HepG2 (cell line): ENCODE data around the gene UMOD. TPM values are rescaled to one million over a fixed set of nuclear protein-coding genes. Genes with fewer than 3 reads are reported as not detected.
A peak's percentile ranks its signal among the peaks of the same experiment; 100 is the strongest.

Experiments
- CBX1 ChIP-seq: IDR thresholded peaks from one replicate; pipeline ENCODE4 v1.6.1; 2016; ENCODE audit warnings: antibody characterized with exemption, low read depth
- ETS1 ChIP-seq: sonication (generic); formaldehyde crosslinking; IDR thresholded peaks from 2 replicates; pipeline ENCODE4 v1.4.0; 2020; ENCODE audit warnings: missing genetic modification reagents
- HDAC1 ChIP-seq: sonication (generic); formaldehyde crosslinking; IDR thresholded peaks from 2 replicates; pipeline ENCODE4 v1.5.1; 2020; ENCODE audit warnings: mild to moderate bottlenecking, missing genetic modification reagents
- KAT8 ChIP-seq: IDR thresholded peaks from 2 replicates; pipeline ENCODE4 v1.6.1; 2016; ENCODE audit warnings: missing genetic modification reagents, missing compliant biosample characterization
- KDM2A ChIP-seq: sonication (generic); formaldehyde crosslinking; IDR thresholded peaks from 2 replicates; pipeline ENCODE4 v1.4.0; 2020; ENCODE audit warnings: low read depth, missing genetic modification reagents, borderline replicate concordance
- MAFF ChIP-seq: IDR thresholded peaks from 2 replicates; pipeline ENCODE4 v1.6.1; 2011; ENCODE audit warnings: low read depth, low read length, improper control_type of control experiment
- POLR2AphosphoS5 ChIP-seq: IDR thresholded peaks from 2 replicates; pipeline ENCODE4 v1.6.1; 2012; ENCODE audit warnings: low read depth, low read length
- TCF7 ChIP-seq: sonication (generic); IDR thresholded peaks from 2 replicates; pipeline ENCODE4 v1.6.1; 2016; ENCODE audit warnings: antibody characterized with exemption, low read depth
- USF2 ChIP-seq, 2 experiments: sonication (generic) in 1 of 2; formaldehyde crosslinking in 1 of 2; IDR thresholded peaks; 2 replicates each; pipeline versions ENCODE4 v1.5.1 to v1.6.1; 2011 to 2020; ENCODE audit warnings: borderline replicate concordance in 1 of 2, low read depth in 1 of 2, low read length in 1 of 2, mild to moderate bottlenecking in 1 of 2, missing genetic modification reagents in 1 of 2, moderate library complexity in 1 of 2
- ZFP62 ChIP-seq: sonication (generic); formaldehyde crosslinking; IDR thresholded peaks from 2 replicates; pipeline ENCODE4 v1.4.0; 2020; ENCODE audit warnings: missing genetic modification reagents
- ZMAT5 ChIP-seq: sonication (generic); formaldehyde crosslinking; IDR thresholded peaks from 2 replicates; pipeline ENCODE4 v1.5.0; 2020; ENCODE audit warnings: mild to moderate bottlenecking, low read depth, missing genetic modification reagents, borderline replicate concordance
- ZMYM3 ChIP-seq: sonication (generic); formaldehyde crosslinking; IDR thresholded peaks from 2 replicates; pipeline ENCODE4 v1.5.1; 2020; ENCODE audit warnings: mild to moderate bottlenecking, missing genetic modification reagents
- ZNF24 ChIP-seq: fragments of 450-650 bp; IDR thresholded peaks from 2 replicates; pipeline ENCODE4 v1.6.1; 2017; ENCODE audit warnings: antibody characterized with exemption, mild to moderate bottlenecking
- ZNF597 ChIP-seq: sonication (generic); formaldehyde crosslinking; IDR thresholded peaks from 2 replicates; pipeline ENCODE4 v1.5.0; 2020; ENCODE audit warnings: missing genetic modification reagents
- polyA plus RNA-seq, 8 experiments: library from polyadenylated mRNA; depleted of rRNA in 3 of 8; stranded (reverse) in 7 of 8; unstranded in 1 of 8; fragments of >200 nt; fragmentation: Illumina TruSeq in 4 of 8; extraction: Trizol in 4 of 8; gene quantifications; 2 replicates each; pipeline versions ENCODE4 v1.2.1 to v1.2.3, GENCODE V29; 2011 to 2016; ENCODE audit warnings: low read depth in 4 of 8, missing spikeins in 1 of 8, mixed read lengths in 1 of 8; ENCODE audit not compliant: insufficient read depth in 1 of 8
- total RNA-seq, 5 experiments: library from RNA; depleted of rRNA; stranded (reverse); fragments of >200 nt; fragmentation: Illumina TruSeq; extraction: Trizol; gene quantifications; 2 replicates each; pipeline ENCODE4 v1.2.3, GENCODE V29; 2016; ENCODE audit warnings: low read depth in 1 of 5

UMOD gene
- total and polyA plus RNA-seq, 2 of the 13 experiments (the other 11 are each of a cell fraction or from before 2014, with no cell fraction given): not detected

- TF ChIP-seq CBX1: no peak
- no peak for TF ChIP-seq ZFP62 (CRISPR knock-in tag)
- TF ChIP-seq ZMAT5: no peak
- peak; percentile 25; the same call in 1 of the 2 replicates for TF ChIP-seq HDAC1 (CRISPR knock-in tag)
- TF ChIP-seq TCF7: no peak
- TF ChIP-seq ZNF597 (CRISPR knock-in tag): no peak
- TF ChIP-seq ZNF24: no peak
- peak; percentile 16; the same call in 1 of the 2 replicates for TF ChIP-seq KAT8 (CRISPR knock-in tag)
- no peak for TF ChIP-seq MAFF
- peak; percentile 26; the same call in 1 of the 2 replicates for TF ChIP-seq ZMYM3 (CRISPR knock-in tag)
- no peak for TF ChIP-seq USF2 (IDR thresholded peaks at IDR 0.05; ENCODE audit: low read depth, low read length)
- peak; percentile 43; the same call in 1 of the 2 replicates for TF ChIP-seq USF2 (CRISPR knock-in tag; IDR thresholded peaks at IDR 0.05; ENCODE audit: borderline replicate concordance)
- no peak for TF ChIP-seq POLR2AphosphoS5
- no peak for TF ChIP-seq ETS1
- no peak for TF ChIP-seq KDM2A (CRISPR knock-in tag)
- TF ChIP-seq, all 625 proteins: peak for 11
These were observed 41.5 kb upstream of the UMOD start (continued) for GRCh38 chr16:20393801-20394577.
